ENCODE data around the gene NUP188.

DNA sequence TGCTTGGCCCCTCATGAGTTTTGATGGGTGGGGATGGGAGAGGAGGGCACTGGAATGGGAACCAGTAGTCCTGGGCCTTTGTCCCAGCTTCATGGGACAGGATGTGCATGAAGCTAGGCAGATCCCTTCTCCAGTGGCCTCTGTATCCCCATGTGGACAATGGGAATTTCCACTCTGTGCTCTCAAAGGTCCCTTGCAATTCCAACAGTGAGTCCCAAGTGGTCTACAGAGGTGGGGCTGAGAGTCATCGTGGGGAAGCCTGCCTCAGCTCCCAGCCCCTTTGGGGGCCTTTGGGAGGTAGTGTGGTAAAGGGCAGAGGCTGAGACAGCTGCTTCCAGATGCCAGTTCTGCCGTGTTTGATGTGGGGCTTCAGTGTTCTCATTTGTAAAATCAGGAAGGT is 28.6 kb upstream of the NUP188 start:
- TF ChIP-seq, protein P1, sequence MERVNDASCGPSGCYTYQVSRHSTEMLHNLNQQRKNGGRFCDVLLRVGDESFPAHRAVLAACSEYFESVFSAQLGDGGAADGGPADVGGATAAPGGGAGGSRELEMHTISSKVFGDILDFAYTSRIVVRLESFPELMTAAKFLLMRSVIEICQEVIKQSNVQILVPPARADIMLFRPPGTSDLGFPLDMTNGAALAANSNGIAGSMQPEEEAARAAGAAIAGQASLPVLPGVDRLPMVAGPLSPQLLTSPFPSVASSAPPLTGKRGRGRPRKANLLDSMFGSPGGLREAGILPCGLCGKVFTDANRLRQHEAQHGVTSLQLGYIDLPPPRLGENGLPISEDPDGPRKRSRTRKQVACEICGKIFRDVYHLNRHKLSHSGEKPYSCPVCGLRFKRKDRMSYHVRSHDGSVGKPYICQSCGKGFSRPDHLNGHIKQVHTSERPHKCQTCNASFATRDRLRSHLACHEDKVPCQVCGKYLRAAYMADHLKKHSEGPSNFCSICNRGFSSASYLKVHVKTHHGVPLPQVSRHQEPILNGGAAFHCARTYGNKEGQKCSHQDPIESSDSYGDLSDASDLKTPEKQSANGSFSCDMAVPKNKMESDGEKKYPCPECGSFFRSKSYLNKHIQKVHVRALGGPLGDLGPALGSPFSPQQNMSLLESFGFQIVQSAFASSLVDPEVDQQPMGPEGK (CRISPR knock-in tag; IDR thresholded peaks at IDR 0.05; ENCODE audit: borderline replicate concordance), result no peak
- TF ChIP-seq ZFP30 (CRISPR knock-in tag; IDR thresholded peaks at IDR 0.05) (no peak), ESRRG (CRISPR knock-in tag; IDR thresholded peaks at IDR 0.05) (no peak)
- TF ChIP-seq, protein P2, sequence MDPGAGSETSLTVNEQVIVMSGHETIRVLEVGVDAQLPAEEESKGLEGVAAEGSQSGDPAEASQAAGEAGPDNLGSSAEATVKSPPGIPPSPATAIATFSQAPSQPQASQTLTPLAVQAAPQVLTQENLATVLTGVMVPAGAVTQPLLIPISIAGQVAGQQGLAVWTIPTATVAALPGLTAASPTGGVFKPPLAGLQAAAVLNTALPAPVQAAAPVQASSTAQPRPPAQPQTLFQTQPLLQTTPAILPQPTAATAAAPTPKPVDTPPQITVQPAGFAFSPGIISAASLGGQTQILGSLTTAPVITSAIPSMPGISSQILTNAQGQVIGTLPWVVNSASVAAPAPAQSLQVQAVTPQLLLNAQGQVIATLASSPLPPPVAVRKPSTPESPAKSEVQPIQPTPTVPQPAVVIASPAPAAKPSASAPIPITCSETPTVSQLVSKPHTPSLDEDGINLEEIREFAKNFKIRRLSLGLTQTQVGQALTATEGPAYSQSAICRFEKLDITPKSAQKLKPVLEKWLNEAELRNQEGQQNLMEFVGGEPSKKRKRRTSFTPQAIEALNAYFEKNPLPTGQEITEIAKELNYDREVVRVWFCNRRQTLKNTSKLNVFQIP (CRISPR knock-in tag; IDR thresholded peaks at IDR 0.05; ENCODE audit: borderline replicate concordance, low read depth), result no peak

All from SK-N-SH treated with all-trans-retinoic acid at 6 μM for 48 hours (cell line).